HepG2 (cell line): ENCODE measurements around the gene ASAP2. TPM values are rescaled to one million over a fixed set of nuclear protein-coding genes. Genes with fewer than 3 reads are reported as not detected.

Source experiments
- ATAC-seq: fragments of 200-7000 bp; cut with Tn5 transposase; 3 replicates; pipeline ENCODE4 v1.9.1; 2020; ENCODE audit warnings: mild to moderate bottlenecking, moderate library complexity
- BruUV-seq: library from RNA; stranded (reverse); fragments of 400-500 nt; replicated peaks from 2 replicates; lab custom pipeline; 2021; lab: Mats Ljungman, UMichigan
- CTCF ChIA-PET: fragments of 300-600 bp; formaldehyde crosslinking; extraction: SDS; loops from one replicate; lab custom pipeline; 2021; ENCODE audit warnings: low total read pairs, inconsistent platforms, low intra/inter-chr PET ratio; lab: Yijun Ruan, JAX
- POLR2A ChIA-PET: fragments of 350-600 bp; sonication (Branson Sonifier 250); formaldehyde crosslinking; loops from one replicate; lab custom pipeline; 2020; ENCODE audit warnings: antibody characterized with exemption, inconsistent platforms; lab: Yijun Ruan, JAX
- DNase-seq: peaks from one replicate; pipeline ENCODE4 v3.0.0-alpha.2; 2015; ENCODE audit warnings: low spot score
- FAIRE-seq: peaks from 3 replicates; lab custom pipeline; 2011; peaks lifted over from hg19 to GRCh38; lab: Jason Lieb, UNC
- H2AFZ ChIP-seq: one replicate; pipeline ENCODE4 v1.6.1; 2011; ENCODE audit warnings: low read length, inconsistent platforms
- H3K27ac ChIP-seq: fragments of 300-600 bp; 3 replicates; pipeline ENCODE4 v1.8.0; 2011; ENCODE audit warnings: mixed run types, mild to moderate bottlenecking, mixed read lengths, low read length, inconsistent platforms; ENCODE audit not compliant: insufficient read depth; ENCODE audit errors: extremely low read length
- H3K27me3 ChIP-seq, 2 experiments: fragments of 200-600 bp in 1 of 2; 2 replicates in 1 of 2; 3 replicates in 1 of 2; pipeline versions ENCODE4 v1.6.0 to v1.8.0; 2011; ENCODE audit warnings: low read length in 2 of 2, mild to moderate bottlenecking in 2 of 2, moderate library complexity in 2 of 2, inconsistent platforms in 1 of 2; ENCODE audit not compliant: insufficient read depth in 2 of 2, control insufficient read depth in 1 of 2
- H3K36me3 ChIP-seq, 2 experiments: fragments of 200-600 bp in 1 of 2; replicated peaks in 1 of 2; 2 replicates in 1 of 2; 3 replicates in 1 of 2; pipeline versions ENCODE4 v1.5.1 to v1.8.0; 2011; ENCODE audit warnings: low read length in 2 of 2, inconsistent platforms in 1 of 2; ENCODE audit not compliant: insufficient read depth in 2 of 2, control insufficient read depth in 1 of 2
- H3K4me1 ChIP-seq: 2 replicates; pipeline ENCODE4 v1.5.1; 2012; ENCODE audit warnings: low read length, inconsistent platforms; ENCODE audit not compliant: insufficient read depth
- H3K4me2 ChIP-seq: 2 replicates; pipeline ENCODE4 v1.6.0; 2011; ENCODE audit warnings: low read depth, low read length, inconsistent platforms
- H3K4me3 ChIP-seq, 3 experiments: fragments of 200-600 bp in 1 of 3; sonication (generic), shearing (Covaris generic) in 1 of 3; replicated peaks in 1 of 3; 2 replicates each; pipeline ENCODE4 v1.5.1; 2011 to 2016; ENCODE audit warnings: low read length in 3 of 3, inconsistent platforms in 2 of 3, low read depth in 2 of 3, mild to moderate bottlenecking in 2 of 3, control low read depth in 1 of 3, mixed read lengths in 1 of 3; ENCODE audit not compliant: insufficient read depth in 1 of 3
- H3K79me2 ChIP-seq: one replicate; pipeline ENCODE4 v1.6.1; 2011; ENCODE audit warnings: low read length, inconsistent platforms; ENCODE audit not compliant: insufficient read depth
- H3K9ac ChIP-seq: 2 replicates; pipeline ENCODE4 v1.6.0; 2011; ENCODE audit warnings: mild to moderate bottlenecking, low read depth, low read length, inconsistent platforms; ENCODE audit not compliant: insufficient read depth
- H3K9me3 ChIP-seq: 2 replicates; pipeline ENCODE4 v1.5.1; 2012; ENCODE audit warnings: mild to moderate bottlenecking, low read length
- H4K20me1 ChIP-seq: 2 replicates; pipeline ENCODE4 v1.6.0; 2011; ENCODE audit warnings: inconsistent platforms, mild to moderate bottlenecking, low read length, moderate library complexity; ENCODE audit not compliant: insufficient read depth
- NR2F2 ChIP-seq: IDR thresholded peaks from 2 replicates; pipeline ENCODE4 v1.6.1; 2012; ENCODE audit warnings: low read depth, inconsistent platforms, borderline replicate concordance
- PHB2 ChIP-seq: fragments of 450-650 bp; IDR thresholded peaks from 2 replicates; pipeline ENCODE4 v1.6.1; 2018; ENCODE audit not compliant: partially characterized antibody
- RAD51 ChIP-seq: fragments of 450-650 bp; IDR thresholded peaks from 2 replicates; pipeline ENCODE4 v1.6.1; 2016; ENCODE audit warnings: borderline replicate concordance
- SRSF1 ChIP-seq: fragments of 200-400 bp; formaldehyde crosslinking; optimal IDR thresholded peaks from 2 replicates; pipeline ENCODE3; 2017; ENCODE audit warnings: mild to moderate bottlenecking, low read depth, low read length, moderate library complexity
- TEAD2 ChIP-seq: sonication (generic); formaldehyde crosslinking; IDR thresholded peaks from 2 replicates; pipeline ENCODE4 v1.9.0; 2021; ENCODE audit warnings: missing genetic modification reagents
- U2AF1 ChIP-seq: fragments of 200-400 bp; formaldehyde crosslinking; optimal IDR thresholded peaks from 2 replicates; pipeline ENCODE3; 2017; ENCODE audit warnings: mild to moderate bottlenecking, low read depth, low read length
- ZNF121 ChIP-seq: sonication (generic); formaldehyde crosslinking; IDR thresholded peaks from 2 replicates; pipeline ENCODE4 v1.5.0; 2020; ENCODE audit warnings: mild to moderate bottlenecking, missing genetic modification reagents
- ZNF253 ChIP-seq: sonication (generic); formaldehyde crosslinking; IDR thresholded peaks from 2 replicates; pipeline ENCODE4 v1.8.0; 2022; ENCODE audit warnings: mild to moderate bottlenecking, missing genetic modification reagents, borderline replicate concordance
- ZNF768 ChIP-seq: sonication (generic); formaldehyde crosslinking; IDR thresholded peaks from 2 replicates; pipeline ENCODE4 v1.4.0; 2020; ENCODE audit warnings: missing genetic modification reagents
- ZNF816 ChIP-seq: sonication (generic); formaldehyde crosslinking; IDR thresholded peaks from 2 replicates; pipeline ENCODE4 v1.8.0; 2022; ENCODE audit warnings: missing genetic modification reagents, mild to moderate bottlenecking, borderline replicate concordance
- ZNF883 ChIP-seq: sonication (generic); formaldehyde crosslinking; IDR thresholded peaks from 2 replicates; pipeline ENCODE4 v1.5.1; 2020; ENCODE audit warnings: mild to moderate bottlenecking, missing genetic modification reagents; ENCODE audit errors: not compliant biosample characterization
- WGBS: methylation state at CpG from one replicate; pipeline ENCODE4 v1.1.6; 2017; ENCODE audit warnings: low lambda C conversion rate; 5-methylcytosine and 5-hydroxymethylcytosine counted together
- in situ Hi-C: cut with HindIII; loops from 2 replicates; pipeline ENCODE4 v1.10.0; 2017; ENCODE audit warnings: low pct_unique_long_range_greater_than_20kb; ENCODE audit not compliant: extremely low pct_ligation_motif_present
- intact Hi-C: fragments of 100-400 bp; cut with micrococcal nuclease; formaldehyde crosslinking; loops from one replicate; pipeline ENCODE4 v1.10.0; 2022; ENCODE audit not compliant: unreplicated experiment
- polyA plus RNA-seq, 8 experiments: library from polyadenylated mRNA; depleted of rRNA in 3 of 8; stranded (reverse) in 7 of 8; unstranded in 1 of 8; fragments of >200 nt; fragmentation: Illumina TruSeq in 4 of 8; extraction: Trizol in 4 of 8; gene quantifications; 2 replicates each; pipeline versions ENCODE4 v1.2.1 to v1.2.3, GENCODE V29; 2011 to 2016; ENCODE audit warnings: low read depth in 4 of 8, missing spikeins in 1 of 8, mixed read lengths in 1 of 8; ENCODE audit not compliant: insufficient read depth in 1 of 8
- total RNA-seq, 5 experiments: library from RNA; depleted of rRNA; stranded (reverse); fragments of >200 nt; fragmentation: Illumina TruSeq; extraction: Trizol; gene quantifications; 2 replicates each; pipeline ENCODE4 v1.2.3, GENCODE V29; 2016; ENCODE audit warnings: low read depth in 1 of 5
- TF ChIP-seq, protein P1 (sequence below): IDR thresholded peaks from 2 replicates; pipeline ENCODE4 v1.6.1; 2012; ENCODE audit warnings: low read length, improper control_type of control experiment

ASAP2 gene
- total and polyA plus RNA-seq, 2 of the 13 experiments (the other 11 are each of a cell fraction or from before 2014, with no cell fraction given) = 7.3 to 22.3 TPM

DNA sequence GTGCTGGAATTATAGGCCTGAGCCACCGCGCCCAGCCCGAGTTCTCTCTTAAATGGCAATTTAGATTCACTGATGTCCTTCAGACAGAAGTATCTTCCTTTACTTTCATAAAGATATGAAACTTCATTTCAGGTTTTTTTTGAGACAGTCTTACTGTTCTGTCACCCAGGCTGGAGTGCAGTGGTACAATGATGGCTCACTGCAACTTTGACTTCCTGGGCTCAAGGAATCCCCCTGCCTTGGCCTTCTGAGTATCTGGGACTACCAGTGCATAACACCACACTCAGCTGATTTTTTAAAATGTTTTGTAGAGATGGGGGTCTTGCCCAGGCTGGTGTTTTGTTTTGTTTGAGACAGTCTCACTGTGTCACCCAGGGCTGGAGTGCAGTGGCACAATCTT, 203.5 kb downstream of the ASAP2 start:
- TF ChIP-seq ZNF883 (CRISPR knock-in tag) = no peak
- no peak for TF ChIP-seq TEAD2 (CRISPR knock-in tag)
- no peak for TF ChIP-seq PHB2
- no peak for TF ChIP-seq ZNF253 (CRISPR knock-in tag)
- TF ChIP-seq RAD51 = no peak
- no peak for TF ChIP-seq NR2F2
- no peak for TF ChIP-seq ZNF768 (CRISPR knock-in tag)
- TF ChIP-seq ZNF816 (CRISPR knock-in tag) = no peak
- H3K36me3 ChIP-seq = peaks cover 8 to 36% of the 10 kb centered on the region in 2 experiments
- WGBS = 94% methylated on average over 3 of the region's 3 CpGs
- H4K20me1 ChIP-seq = no peaks in the 10 kb centered on the region
- H3K4me3 ChIP-seq = no peak overlapping the region
- no peak overlapping the region for H3K27ac ChIP-seq
- no peaks in the 10 kb centered on the region for H3K4me1 ChIP-seq
- DNase-seq (no peak), FAIRE-seq (no peak), ATAC-seq (no peak)
- H2AFZ ChIP-seq = no peak overlapping the region
- no peaks in the 10 kb centered on the region for H3K27me3 ChIP-seq
- H3K9ac ChIP-seq = no peak overlapping the region
- in situ Hi-C loops = no loop called here
- BruUV-seq = no TSS peak
- ChIA-PET POLR2A (no interaction called here), CTCF (no interaction called here)
- H3K4me2 ChIP-seq = no peak overlapping the region
- H3K79me2 ChIP-seq = peaks cover 6% of the 10 kb centered on the region
- intact Hi-C loops = no loop called here
- H3K9me3 ChIP-seq = no peaks in the 10 kb centered on the region

DNA sequence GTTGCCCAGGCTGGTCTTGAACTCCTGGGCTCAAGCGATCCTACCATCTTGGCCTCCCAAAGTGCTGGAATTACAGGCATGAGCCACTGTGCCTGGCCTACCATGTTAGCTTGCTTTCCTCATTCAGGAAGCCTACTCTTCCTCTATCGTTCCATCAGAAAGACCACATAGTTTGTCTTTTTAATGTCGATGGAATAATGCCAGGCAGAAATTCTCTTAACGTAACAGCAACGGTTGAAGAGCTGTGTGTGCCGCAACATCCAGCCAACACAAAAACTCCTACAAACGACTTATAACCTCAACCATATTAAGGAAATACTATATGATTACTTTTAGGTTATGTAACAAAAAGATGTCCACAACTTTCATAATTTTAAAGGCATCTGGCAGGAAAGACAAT, 206.2 kb downstream of the ASAP2 start:
- Histone ChIP-seq H2AFZ (no peak overlapping the region), H3K36me3 (peaks cover 2 to 33% of the 10 kb centered on the region in 2 experiments; a peak in 3 of 5 replicates), H3K9me3 (no peaks in the 10 kb centered on the region), H3K4me2 (no peak overlapping the region), H3K4me3 (no peak overlapping the region), H3K79me2 (peaks cover 9% of the 10 kb centered on the region), H3K27ac (no peak overlapping the region), H3K9ac (no peak overlapping the region), H3K27me3 (no peaks in the 10 kb centered on the region), H3K4me1 (no peaks in the 10 kb centered on the region), H4K20me1 (no peaks in the 10 kb centered on the region)
- intact Hi-C loops = no loop called here
- ATAC-seq (no peak), FAIRE-seq (no peak), DNase-seq (no peak)
- TF ChIP-seq U2AF1 = no peak
- TF ChIP-seq, protein P1, sequence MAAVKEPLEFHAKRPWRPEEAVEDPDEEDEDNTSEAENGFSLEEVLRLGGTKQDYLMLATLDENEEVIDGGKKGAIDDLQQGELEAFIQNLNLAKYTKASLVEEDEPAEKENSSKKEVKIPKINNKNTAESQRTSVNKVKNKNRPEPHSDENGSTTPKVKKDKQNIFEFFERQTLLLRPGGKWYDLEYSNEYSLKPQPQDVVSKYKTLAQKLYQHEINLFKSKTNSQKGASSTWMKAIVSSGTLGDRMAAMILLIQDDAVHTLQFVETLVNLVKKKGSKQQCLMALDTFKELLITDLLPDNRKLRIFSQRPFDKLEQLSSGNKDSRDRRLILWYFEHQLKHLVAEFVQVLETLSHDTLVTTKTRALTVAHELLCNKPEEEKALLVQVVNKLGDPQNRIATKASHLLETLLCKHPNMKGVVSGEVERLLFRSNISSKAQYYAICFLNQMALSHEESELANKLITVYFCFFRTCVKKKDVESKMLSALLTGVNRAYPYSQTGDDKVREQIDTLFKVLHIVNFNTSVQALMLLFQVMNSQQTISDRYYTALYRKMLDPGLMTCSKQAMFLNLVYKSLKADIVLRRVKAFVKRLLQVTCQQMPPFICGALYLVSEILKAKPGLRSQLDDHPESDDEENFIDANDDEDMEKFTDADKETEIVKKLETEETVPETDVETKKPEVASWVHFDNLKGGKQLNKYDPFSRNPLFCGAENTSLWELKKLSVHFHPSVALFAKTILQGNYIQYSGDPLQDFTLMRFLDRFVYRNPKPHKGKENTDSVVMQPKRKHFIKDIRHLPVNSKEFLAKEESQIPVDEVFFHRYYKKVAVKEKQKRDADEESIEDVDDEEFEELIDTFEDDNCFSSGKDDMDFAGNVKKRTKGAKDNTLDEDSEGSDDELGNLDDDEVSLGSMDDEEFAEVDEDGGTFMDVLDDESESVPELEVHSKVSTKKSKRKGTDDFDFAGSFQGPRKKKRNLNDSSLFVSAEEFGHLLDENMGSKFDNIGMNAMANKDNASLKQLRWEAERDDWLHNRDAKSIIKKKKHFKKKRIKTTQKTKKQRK = no peak
- TF ChIP-seq SRSF1 = no peak
- TF ChIP-seq ZNF121 (CRISPR knock-in tag) = peak; percentile 48; the same call in 1 of the 2 replicates
- in situ Hi-C loops = no loop called here
- WGBS = 94% methylated on average over 7 of the region's 7 CpGs
- POLR2A ChIA-PET = interaction anchor here (1.4 kb wide), 1 partner anchor 9 kb away, joined by 3 read pairs; no protein-coding TSS in a partner anchor
- CTCF ChIA-PET = no interaction called here
- no TSS peak for BruUV-seq
